Panc1 (cell line): Measurements from ENCODE around the gene CCDC174.

Experiments used
- POLR2AphosphoS5 ChIP-seq: IDR thresholded peaks from 2 replicates; pipeline ENCODE4 v1.6.1; 2012; ENCODE audit warnings: mild to moderate bottlenecking, low read depth, low read length, moderate library complexity
- SIN3A ChIP-seq: IDR thresholded peaks from 2 replicates; pipeline ENCODE4 v1.6.1; 2012; ENCODE audit warnings: low read depth, mild to moderate bottlenecking, low read length, moderate library complexity, borderline replicate concordance; ENCODE audit not compliant: insufficient read depth
- TF ChIP-seq, protein P1 (sequence below): fragments of 450-650 bp; IDR thresholded peaks from 2 replicates; pipeline ENCODE4 v1.5.1; 2017; ENCODE audit warnings: mild to moderate bottlenecking
- TF ChIP-seq, protein P2 (sequence below), 2 experiments: IDR thresholded peaks; 2 replicates each; pipeline ENCODE4 v1.6.1; 2011 to 2012; ENCODE audit warnings: low read depth in 2 of 2, control low read depth in 1 of 2, low read length in 1 of 2, mild to moderate bottlenecking in 1 of 2, moderate library complexity in 1 of 2; ENCODE audit not compliant: insufficient read depth in 1 of 2

DNA sequence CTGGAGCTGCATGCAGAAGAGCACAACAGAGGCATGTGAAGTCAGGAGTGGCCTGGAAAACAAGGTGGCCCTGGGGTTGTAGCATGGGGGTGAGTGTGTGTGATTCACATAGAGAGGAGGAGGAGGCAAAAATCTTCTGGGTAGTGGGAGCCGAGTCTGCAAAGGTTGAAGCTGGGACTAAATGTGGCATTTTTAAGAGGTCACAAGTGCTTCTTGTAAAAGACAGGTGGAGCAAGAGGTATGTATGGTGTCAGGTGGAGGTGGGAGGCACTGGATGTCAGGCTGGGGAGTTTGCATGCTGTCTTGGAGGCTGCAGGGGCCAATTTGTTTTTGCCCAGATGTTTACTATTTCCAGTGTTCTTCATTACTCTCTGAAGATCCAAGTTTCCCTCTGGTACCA lies 65.7 kb downstream of the CCDC174 start:
- TF ChIP-seq, protein P1, sequence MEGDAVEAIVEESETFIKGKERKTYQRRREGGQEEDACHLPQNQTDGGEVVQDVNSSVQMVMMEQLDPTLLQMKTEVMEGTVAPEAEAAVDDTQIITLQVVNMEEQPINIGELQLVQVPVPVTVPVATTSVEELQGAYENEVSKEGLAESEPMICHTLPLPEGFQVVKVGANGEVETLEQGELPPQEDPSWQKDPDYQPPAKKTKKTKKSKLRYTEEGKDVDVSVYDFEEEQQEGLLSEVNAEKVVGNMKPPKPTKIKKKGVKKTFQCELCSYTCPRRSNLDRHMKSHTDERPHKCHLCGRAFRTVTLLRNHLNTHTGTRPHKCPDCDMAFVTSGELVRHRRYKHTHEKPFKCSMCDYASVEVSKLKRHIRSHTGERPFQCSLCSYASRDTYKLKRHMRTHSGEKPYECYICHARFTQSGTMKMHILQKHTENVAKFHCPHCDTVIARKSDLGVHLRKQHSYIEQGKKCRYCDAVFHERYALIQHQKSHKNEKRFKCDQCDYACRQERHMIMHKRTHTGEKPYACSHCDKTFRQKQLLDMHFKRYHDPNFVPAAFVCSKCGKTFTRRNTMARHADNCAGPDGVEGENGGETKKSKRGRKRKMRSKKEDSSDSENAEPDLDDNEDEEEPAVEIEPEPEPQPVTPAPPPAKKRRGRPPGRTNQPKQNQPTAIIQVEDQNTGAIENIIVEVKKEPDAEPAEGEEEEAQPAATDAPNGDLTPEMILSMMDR, result no peak
- TF ChIP-seq SIN3A (no peak), POLR2AphosphoS5 (no peak)
- TF ChIP-seq, protein P2, sequence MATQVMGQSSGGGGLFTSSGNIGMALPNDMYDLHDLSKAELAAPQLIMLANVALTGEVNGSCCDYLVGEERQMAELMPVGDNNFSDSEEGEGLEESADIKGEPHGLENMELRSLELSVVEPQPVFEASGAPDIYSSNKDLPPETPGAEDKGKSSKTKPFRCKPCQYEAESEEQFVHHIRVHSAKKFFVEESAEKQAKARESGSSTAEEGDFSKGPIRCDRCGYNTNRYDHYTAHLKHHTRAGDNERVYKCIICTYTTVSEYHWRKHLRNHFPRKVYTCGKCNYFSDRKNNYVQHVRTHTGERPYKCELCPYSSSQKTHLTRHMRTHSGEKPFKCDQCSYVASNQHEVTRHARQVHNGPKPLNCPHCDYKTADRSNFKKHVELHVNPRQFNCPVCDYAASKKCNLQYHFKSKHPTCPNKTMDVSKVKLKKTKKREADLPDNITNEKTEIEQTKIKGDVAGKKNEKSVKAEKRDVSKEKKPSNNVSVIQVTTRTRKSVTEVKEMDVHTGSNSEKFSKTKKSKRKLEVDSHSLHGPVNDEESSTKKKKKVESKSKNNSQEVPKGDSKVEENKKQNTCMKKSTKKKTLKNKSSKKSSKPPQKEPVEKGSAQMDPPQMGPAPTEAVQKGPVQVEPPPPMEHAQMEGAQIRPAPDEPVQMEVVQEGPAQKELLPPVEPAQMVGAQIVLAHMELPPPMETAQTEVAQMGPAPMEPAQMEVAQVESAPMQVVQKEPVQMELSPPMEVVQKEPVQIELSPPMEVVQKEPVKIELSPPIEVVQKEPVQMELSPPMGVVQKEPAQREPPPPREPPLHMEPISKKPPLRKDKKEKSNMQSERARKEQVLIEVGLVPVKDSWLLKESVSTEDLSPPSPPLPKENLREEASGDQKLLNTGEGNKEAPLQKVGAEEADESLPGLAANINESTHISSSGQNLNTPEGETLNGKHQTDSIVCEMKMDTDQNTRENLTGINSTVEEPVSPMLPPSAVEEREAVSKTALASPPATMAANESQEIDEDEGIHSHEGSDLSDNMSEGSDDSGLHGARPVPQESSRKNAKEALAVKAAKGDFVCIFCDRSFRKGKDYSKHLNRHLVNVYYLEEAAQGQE (IDR thresholded peaks at IDR 0.05; ENCODE audit: insufficient read depth in 1 of 2, low read depth in 2 of 2, low read length in 1 of 2), result no peak
